Loucy (cell line): Measurements from ENCODE around the gene THY1.

Source experiments
- H2AFZ ChIP-seq: fragments of 200-600 bp; sonication (generic); 2 replicates; pipeline ENCODE4 v1.6.0; 2016; ENCODE audit warnings: antibody characterized with exemption, mild to moderate bottlenecking, low read length, moderate library complexity
- H3F3A ChIP-seq: fragments of 200-600 bp; 2 replicates; pipeline ENCODE4 v1.6.0; 2016; ENCODE audit warnings: antibody characterized with exemption, low read depth, mild to moderate bottlenecking
- H3K27me3 ChIP-seq: fragments of 200-600 bp; sonication (generic); 2 replicates; pipeline ENCODE4 v1.6.1; 2014; ENCODE audit warnings: low read length, mild to moderate bottlenecking; ENCODE audit not compliant: insufficient read depth, poor library complexity, severe bottlenecking
- H3K36me3 ChIP-seq: fragments of 200-600 bp; sonication (generic); 2 replicates; pipeline ENCODE4 v1.6.1; 2016; ENCODE audit warnings: low read length; ENCODE audit not compliant: insufficient read depth
- H3K4me1 ChIP-seq: fragments of 200-600 bp; sonication (generic); 2 replicates; pipeline ENCODE4 v1.5.1; 2014; ENCODE audit warnings: low read length, mild to moderate bottlenecking; ENCODE audit not compliant: insufficient read depth, poor library complexity, severe bottlenecking
- H3K4me2 ChIP-seq: fragments of 200-600 bp; sonication (generic); 2 replicates; pipeline ENCODE4 v1.6.0; 2014; ENCODE audit warnings: antibody characterized with exemption, low read length, low read depth, mild to moderate bottlenecking; ENCODE audit not compliant: poor library complexity, severe bottlenecking
- H3K4me3 ChIP-seq: fragments of 200-600 bp; sonication (generic); 2 replicates; pipeline ENCODE4 v1.5.1; 2014; ENCODE audit warnings: low read length, mild to moderate bottlenecking, mixed read lengths; ENCODE audit not compliant: poor library complexity, severe bottlenecking
- H3K79me2 ChIP-seq: fragments of 200-600 bp; sonication (generic); 2 replicates; pipeline ENCODE4 v1.6.1; 2014; ENCODE audit warnings: low read length; ENCODE audit not compliant: insufficient read depth
- H3K9ac ChIP-seq: fragments of 200-600 bp; sonication (generic); 2 replicates; pipeline ENCODE4 v1.6.0; 2014; ENCODE audit warnings: mild to moderate bottlenecking, low read depth, low read length, moderate library complexity; ENCODE audit not compliant: poor library complexity, severe bottlenecking
- H3K9me2 ChIP-seq: fragments of 200-600 bp; sonication (generic); replicated peaks from 2 replicates; pipeline ENCODE4 v1.6.1; 2016; ENCODE audit warnings: low read depth, low read length, mixed read lengths
- H3K9me3 ChIP-seq: fragments of 200-600 bp; sonication (generic); 2 replicates; pipeline ENCODE4 v1.6.1; 2014; ENCODE audit warnings: mild to moderate bottlenecking, antibody characterized with exemption, low read length, low read depth; ENCODE audit not compliant: insufficient read depth
- H4K20me1 ChIP-seq: fragments of 200-600 bp; sonication (generic); 2 replicates; pipeline ENCODE4 v1.6.0; 2014; ENCODE audit warnings: antibody characterized with exemption, low read length, mild to moderate bottlenecking; ENCODE audit not compliant: insufficient read depth, poor library complexity, severe bottlenecking
- CTCF ChIP-seq: fragments of 200-600 bp; sonication (generic); conservative IDR thresholded peaks from 2 replicates; pipeline ENCODE4 v1.5.1; 2014; ENCODE audit warnings: mild to moderate bottlenecking, antibody characterized with exemption, low read length
- EZH2phosphoT487 ChIP-seq: fragments of 200-600 bp; IDR thresholded peaks from 2 replicates; pipeline ENCODE4 v1.6.1; 2018; ENCODE audit warnings: antibody characterized with exemption, mild to moderate bottlenecking, moderate library complexity, borderline replicate concordance

THY1 gene

GRCh38 chr11:119372260-119373058 lies 50.5 kb downstream of the THY1 start:
- H3K36me3 ChIP-seq = no peaks in the 10 kb centered on the region
- no peaks in the 10 kb centered on the region for H4K20me1 ChIP-seq
- H3K4me3 ChIP-seq = no peak overlapping the region
- no peak overlapping the region for H3K9ac ChIP-seq
- no peak overlapping the region for H3K4me2 ChIP-seq
- H3K9me3 ChIP-seq = no peaks in the 10 kb centered on the region
- no peaks in the 10 kb centered on the region for H3F3A ChIP-seq
- H3K4me1 ChIP-seq = peaks cover 17% of the 10 kb centered on the region
- H2AFZ ChIP-seq = no peak overlapping the region
- TF ChIP-seq CTCF = no peak
- no peaks in the 10 kb centered on the region for H3K9me2 ChIP-seq
- no peaks in the 10 kb centered on the region for H3K79me2 ChIP-seq
- H3K27me3 ChIP-seq = no peaks in the 10 kb centered on the region

GRCh38 chr11:119371778-119372182 lies 51.2 kb downstream of the THY1 start:
- H3K9ac ChIP-seq = no peak overlapping the region
- H2AFZ ChIP-seq = no peak overlapping the region
- H3K4me2 ChIP-seq = no peak overlapping the region

GRCh38 chr11:119371067-119371601 lies 51.8 kb downstream of the THY1 start:
- peak overlapping the region; percentile 13 for H3K9ac ChIP-seq
- H3K4me3 ChIP-seq = no peak overlapping the region
- H3K36me3 ChIP-seq = no peaks in the 10 kb centered on the region
- peaks cover 14% of the 10 kb centered on the region for H3K4me1 ChIP-seq
- H2AFZ ChIP-seq = no peak overlapping the region
- H3K9me2 ChIP-seq = no peaks in the 10 kb centered on the region
- TF ChIP-seq EZH2phosphoT487 = no peak
- TF ChIP-seq CTCF = no peak
- no peaks in the 10 kb centered on the region for H4K20me1 ChIP-seq
- H3K79me2 ChIP-seq = no peaks in the 10 kb centered on the region
- no peaks in the 10 kb centered on the region for H3K9me3 ChIP-seq
- no peaks in the 10 kb centered on the region for H3F3A ChIP-seq
- H3K4me2 ChIP-seq = no peak overlapping the region
- H3K27me3 ChIP-seq = no peaks in the 10 kb centered on the region

More at GRCh38 chr11:119371778-119372182, 51.2 kb downstream of the THY1 start:
- Histone ChIP-seq H4K20me1 (no peaks in the 10 kb centered on the region), H3K36me3 (no peaks in the 10 kb centered on the region), H3K4me3 (no peak overlapping the region), H3K4me1 (peaks cover 14% of the 10 kb centered on the region), H3K79me2 (no peaks in the 10 kb centered on the region), H3K9me2 (no peaks in the 10 kb centered on the region), H3K27me3 (no peaks in the 10 kb centered on the region), H3F3A (no peaks in the 10 kb centered on the region), H3K9me3 (no peaks in the 10 kb centered on the region)
- peak; percentile 37 for TF ChIP-seq CTCF
- no peak for TF ChIP-seq EZH2phosphoT487
